ENCODE data around the gene CRBN. TPM values are rescaled to one million over a fixed set of nuclear protein-coding genes. Genes with fewer than 3 reads are reported as not detected.

CRBN gene
- total and polyA plus RNA-seq, 10 donors: 33.4 to 123 (median 82.0) TPM

- no peaks in the 10 kb centered on the region for H3K27me3 ChIP-seq (replicated peaks in 1 of 7)
- H3K4me1 ChIP-seq: peaks cover 36 to 62% (median 57%) of the 10 kb centered on the region in 6 donors
- DNase-seq: no peak
- intact Hi-C loops (cut with DNase I; ENCODE audit: low total_unique reads): no loop called here
- TF ChIP-seq POLR2A (IDR thresholded peaks at IDR 0.05): no peak
- no peak for TF ChIP-seq CTCF (IDR thresholded peaks at IDR 0.05 in 8 of 11, conservative IDR thresholded peaks at IDR 0.05 in 3 of 11)
- no peak for TF ChIP-seq POLR2AphosphoS5 (IDR thresholded peaks at IDR 0.05)
- peak overlapping the region; percentile 39 to 92 (median 88) for H3K27ac ChIP-seq
- peaks cover 0 to 28% (median 13%) of the 10 kb centered on the region in 6 donors for H3K36me3 ChIP-seq
- peak overlapping the region; percentile 92 to 100 (median 96) for H3K4me3 ChIP-seq
- no peaks in the 10 kb centered on the region for H3K9me3 ChIP-seq
- 15 to 19% (median 17%) methylated on average over 16 of the region's 16 CpGs for WGBS, 5 donors
These were observed 778 bp downstream of the CRBN start for GRCh38 chr3:3178498-3179328.

GRCh38 chr3:3177861-3178497 lies 1.5 kb downstream of the CRBN start:
- no peak for DNase-seq
- Histone ChIP-seq H3K27me3 (replicated peaks in 1 of 7) (no peaks in the 10 kb centered on the region), H3K4me3 (peak overlapping the region in 7 of 8 donors; percentile 92 to 100 (median 96)), H3K9me3 (no peaks in the 10 kb centered on the region), H3K36me3 (peaks cover 0 to 35% (median 19%) of the 10 kb centered on the region in 6 donors), H3K4me1 (peaks cover 42 to 69% (median 64%) of the 10 kb centered on the region in 6 donors), H3K27ac (peak overlapping the region in 5 of 8 donors; percentile 14 to 92 (median 91))
- intact Hi-C loops (cut with DNase I; ENCODE audit: low total_unique reads): no loop called here
- no peak for TF ChIP-seq POLR2AphosphoS5 (IDR thresholded peaks at IDR 0.05)
- TF ChIP-seq POLR2A (IDR thresholded peaks at IDR 0.05): no peak
- no peak for TF ChIP-seq CTCF (IDR thresholded peaks at IDR 0.05 in 8 of 11, conservative IDR thresholded peaks at IDR 0.05 in 3 of 11)
- 49 to 58% (median 52%) methylated on average over 10 of the region's 10 CpGs for WGBS, 5 donors

- peak overlapping the region; percentile 75 to 91 (median 88) for H3K27ac ChIP-seq
- no peaks in the 10 kb centered on the region for H3K9me3 ChIP-seq
- DNase-seq: no peak
- H3K36me3 ChIP-seq: peaks cover 0 to 89% (median 57%) of the 10 kb centered on the region in 6 donors
- intact Hi-C loops (cut with DNase I; ENCODE audit: low total_unique reads): no loop called here
- WGBS, 5 donors: 2 to 10% (median 4%) methylated on average over 1 of the region's 1 CpG
- no peaks in the 10 kb centered on the region for H3K27me3 ChIP-seq (replicated peaks in 1 of 7)
- peak overlapping the region in 7 of 8 donors; percentile 7 to 56 (median 17) for H3K4me3 ChIP-seq
- H3K4me1 ChIP-seq: peaks cover 49 to 88% (median 68%) of the 10 kb centered on the region in 6 donors
- no peak for TF ChIP-seq CTCF (IDR thresholded peaks at IDR 0.05 in 8 of 11, conservative IDR thresholded peaks at IDR 0.05 in 3 of 11)
- no peak for TF ChIP-seq POLR2AphosphoS5 (IDR thresholded peaks at IDR 0.05)
- no peak for TF ChIP-seq POLR2A (IDR thresholded peaks at IDR 0.05)
These were observed 6.9 kb downstream of the CRBN start for GRCh38 chr3:3172627-3173026.

- H3K27me3 ChIP-seq (replicated peaks in 1 of 7): no peaks in the 10 kb centered on the region
- H3K27ac ChIP-seq: peak overlapping the region in 6 of 8 donors; percentile 17 to 91 (median 88)
- WGBS, 5 donors: 59 to 70% (median 61%) methylated on average over 5 of the region's 5 CpGs
- H3K36me3 ChIP-seq: peaks cover 0 to 100% (median 69%) of the 10 kb centered on the region in 6 donors
- H3K4me3 ChIP-seq: no peak overlapping the region
- TF ChIP-seq POLR2A (IDR thresholded peaks at IDR 0.05) (no peak), POLR2AphosphoS5 (IDR thresholded peaks at IDR 0.05) (peak in 1 of 3 donors; percentile 12), CTCF (IDR thresholded peaks at IDR 0.05 in 8 of 11, conservative IDR thresholded peaks at IDR 0.05 in 3 of 11) (peak in 8 of 11 experiments; percentile 25 to 54 (median 34))
- DNase-seq: no peak
- intact Hi-C loops (cut with DNase I; ENCODE audit: low total_unique reads): no loop called here
- H3K9me3 ChIP-seq: no peaks in the 10 kb centered on the region
- H3K4me1 ChIP-seq: peaks cover 38 to 71% (median 55%) of the 10 kb centered on the region in 6 donors
These were observed 8.5 kb downstream of the CRBN start for GRCh38 chr3:3170998-3171397.
